Inflammatory macrophage treated with lipopolysaccharide for 1 hour (primary cell): ENCODE measurements around the gene SLC35F3.
"Not testable (repeated sequence)": the region's sequence is repeated elsewhere in the genome, so short reads cannot be mapped to it uniquely, and the experiment has no call there.

Source experiments
- DNase-seq, 2 donors: peaks; one replicate each; pipeline ENCODE4 v3.0.0-alpha.2; 2020 to 2022

Gene SLC35F3

GRCh38 chr1:234152344-234152743 lies 247.9 kb downstream of the SLC35F3 start:
- DNase-seq: not testable (repeated sequence)

GRCh38 chr1:234154320-234155251 lies 250.1 kb downstream of the SLC35F3 start:
- peak; percentile 58 to 79 for DNase-seq

- no peak for DNase-seq
Measured at GRCh38 chr1:234162661-234163060, 258.2 kb downstream of the SLC35F3 start.

- peak in 1 of 2 donors; percentile 1 for DNase-seq
Measured at GRCh38 chr1:234163267-234163919, 258.9 kb downstream of the SLC35F3 start.

- DNase-seq: no peak
Measured at GRCh38 chr1:234164098-234164709, 259.7 kb downstream of the SLC35F3 start.

- no peak for DNase-seq
Measured at GRCh38 chr1:234168061-234168724, 263.7 kb downstream of the SLC35F3 start.

GRCh38 chr1:234169161-234169849 lies 264.8 kb downstream of the SLC35F3 start:
- DNase-seq: no peak

GRCh38 chr1:234170067-234170466 lies 265.6 kb downstream of the SLC35F3 start:
- no peak for DNase-seq

- no peak for DNase-seq
Measured at GRCh38 chr1:234170622-234171021, 266.1 kb downstream of the SLC35F3 start.

- DNase-seq: no peak
Measured at GRCh38 chr1:234173968-234174367, 269.5 kb downstream of the SLC35F3 start.

GRCh38 chr1:234175363-234175762 lies 270.9 kb downstream of the SLC35F3 start:
- DNase-seq: no peak

- no peak for DNase-seq
Measured at GRCh38 chr1:234176000-234176399, 271.5 kb downstream of the SLC35F3 start.

GRCh38 chr1:234176847-234177246 lies 272.4 kb downstream of the SLC35F3 start:
- not testable (repeated sequence) for DNase-seq

GRCh38 chr1:234185438-234185837 lies 281.0 kb downstream of the SLC35F3 start:
- no peak for DNase-seq

GRCh38 chr1:234186037-234186688 lies 281.7 kb downstream of the SLC35F3 start:
- DNase-seq: no peak

GRCh38 chr1:234188454-234188792 lies 283.9 kb downstream of the SLC35F3 start:
- DNase-seq: no peak

GRCh38 chr1:234197839-234198238 lies 293.4 kb downstream of the SLC35F3 start:
- no peak for DNase-seq

GRCh38 chr1:234199476-234200127 lies 295.1 kb downstream of the SLC35F3 start:
- DNase-seq: no peak

- no peak for DNase-seq
Measured at GRCh38 chr1:234200566-234200965, 296.1 kb downstream of the SLC35F3 start.

GRCh38 chr1:234201600-234201999 lies 297.1 kb downstream of the SLC35F3 start:
- DNase-seq: no peak

- no peak for DNase-seq
Measured at GRCh38 chr1:234205966-234206365, 301.5 kb downstream of the SLC35F3 start.
